Measurements from ENCODE around the gene PDE10A. TPM values are rescaled to one million over a fixed set of nuclear protein-coding genes. Genes with fewer than 3 reads are reported as not detected.

Gene PDE10A
- total RNA-seq, 1 donor from 2014 or later: 6.0 TPM

- no peak for TF ChIP-seq CTCF (IDR thresholded peaks at IDR 0.05)
- ATAC-seq: no peak
- no peaks in the 10 kb centered on the region for H3K27me3 ChIP-seq
- no peaks in the 10 kb centered on the region for H3K4me1 ChIP-seq
- no peak overlapping the region for H3K27ac ChIP-seq
- intact Hi-C loops (cut with DNase I): no loop called here
- H3K9me3 ChIP-seq: no peaks in the 10 kb centered on the region
- DNase-seq: no peak
- no peak overlapping the region for H3K4me3 ChIP-seq
- H3K36me3 ChIP-seq: no peaks in the 10 kb centered on the region
These were observed 75.8 kb downstream of the PDE10A start for GRCh38 chr6:165587206-165587605.

GRCh38 chr6:165586706-165587105 is 76.3 kb downstream of the PDE10A start:
- Histone ChIP-seq H3K27ac (no peak overlapping the region), H3K36me3 (no peaks in the 10 kb centered on the region), H3K9me3 (no peaks in the 10 kb centered on the region), H3K4me1 (no peaks in the 10 kb centered on the region), H3K4me3 (no peak overlapping the region), H3K27me3 (no peaks in the 10 kb centered on the region)
- ATAC-seq (no peak), DNase-seq (no peak)
- intact Hi-C loops (cut with DNase I): no loop called here
- TF ChIP-seq CTCF (IDR thresholded peaks at IDR 0.05): no peak

- Histone ChIP-seq H3K4me1 (no peaks in the 10 kb centered on the region), H3K36me3 (no peaks in the 10 kb centered on the region), H3K27ac (no peak overlapping the region), H3K27me3 (no peaks in the 10 kb centered on the region), H3K4me3 (no peak overlapping the region), H3K9me3 (no peaks in the 10 kb centered on the region)
- no peak for ATAC-seq
- no peak for TF ChIP-seq CTCF (IDR thresholded peaks at IDR 0.05)
- intact Hi-C loops (cut with DNase I): no loop called here
- no peak for DNase-seq
These were observed 78.0 kb downstream of the PDE10A start for GRCh38 chr6:165585060-165585459.

GRCh38 chr6:165584541-165584940 is 78.5 kb downstream of the PDE10A start:
- Histone ChIP-seq H3K36me3 (no peaks in the 10 kb centered on the region), H3K9me3 (no peaks in the 10 kb centered on the region), H3K4me1 (no peaks in the 10 kb centered on the region), H3K27ac (no peak overlapping the region), H3K4me3 (no peak overlapping the region), H3K27me3 (no peaks in the 10 kb centered on the region)
- DNase-seq (no peak), ATAC-seq (no peak)
- TF ChIP-seq CTCF (IDR thresholded peaks at IDR 0.05): no peak
- intact Hi-C loops (cut with DNase I): no loop called here

- DNase-seq (no peak), ATAC-seq (no peak)
- H3K4me3 ChIP-seq: no peak overlapping the region
- no peak for TF ChIP-seq CTCF (IDR thresholded peaks at IDR 0.05)
- intact Hi-C loops (cut with DNase I): no loop called here
- H3K9me3 ChIP-seq: no peaks in the 10 kb centered on the region
- no peaks in the 10 kb centered on the region for H3K36me3 ChIP-seq
- no peak overlapping the region for H3K27ac ChIP-seq
- H3K4me1 ChIP-seq: no peaks in the 10 kb centered on the region
- no peaks in the 10 kb centered on the region for H3K27me3 ChIP-seq
These were observed 81.4 kb downstream of the PDE10A start for GRCh38 chr6:165581678-165582077.

GRCh38 chr6:165580136-165580535 is 82.9 kb downstream of the PDE10A start:
- ATAC-seq (no peak), DNase-seq (no peak)
- H3K27me3 ChIP-seq: no peaks in the 10 kb centered on the region
- TF ChIP-seq CTCF (IDR thresholded peaks at IDR 0.05): no peak
- no peak overlapping the region for H3K27ac ChIP-seq
- H3K4me3 ChIP-seq: no peak overlapping the region
- no peaks in the 10 kb centered on the region for H3K9me3 ChIP-seq
- H3K36me3 ChIP-seq: no peaks in the 10 kb centered on the region
- no peaks in the 10 kb centered on the region for H3K4me1 ChIP-seq
- intact Hi-C loops (cut with DNase I): no loop called here

Measured in upper lobe of right lung (tissue), 1 donor.